Measurements from ENCODE around the gene CALHM4.

DNA sequence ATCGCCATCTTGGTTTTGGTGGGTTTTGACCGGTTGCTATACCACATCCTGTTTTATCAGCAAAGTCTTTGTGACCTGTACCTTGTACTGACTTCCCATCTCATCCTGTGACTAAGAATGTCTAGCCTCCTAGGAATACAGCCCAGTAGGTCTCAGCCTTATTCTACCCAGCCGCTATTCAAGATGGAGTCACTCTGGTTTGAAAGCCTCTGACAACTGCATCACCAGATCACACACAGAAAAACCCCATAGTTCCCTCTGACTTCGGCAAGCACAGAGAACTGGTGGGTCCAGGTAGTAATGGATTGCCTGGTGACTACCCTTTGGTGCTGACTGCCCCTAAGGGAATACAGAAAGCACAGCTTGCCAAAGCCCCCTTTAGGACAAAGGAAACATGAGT, 52.4 kb downstream of the CALHM4 start:
- TF ChIP-seq POLR2AphosphoS5 (IDR thresholded peaks at IDR 0.05) (no peak), POLR2A (IDR thresholded peaks at IDR 0.05) (no peak)
- TF ChIP-seq, protein P1, sequence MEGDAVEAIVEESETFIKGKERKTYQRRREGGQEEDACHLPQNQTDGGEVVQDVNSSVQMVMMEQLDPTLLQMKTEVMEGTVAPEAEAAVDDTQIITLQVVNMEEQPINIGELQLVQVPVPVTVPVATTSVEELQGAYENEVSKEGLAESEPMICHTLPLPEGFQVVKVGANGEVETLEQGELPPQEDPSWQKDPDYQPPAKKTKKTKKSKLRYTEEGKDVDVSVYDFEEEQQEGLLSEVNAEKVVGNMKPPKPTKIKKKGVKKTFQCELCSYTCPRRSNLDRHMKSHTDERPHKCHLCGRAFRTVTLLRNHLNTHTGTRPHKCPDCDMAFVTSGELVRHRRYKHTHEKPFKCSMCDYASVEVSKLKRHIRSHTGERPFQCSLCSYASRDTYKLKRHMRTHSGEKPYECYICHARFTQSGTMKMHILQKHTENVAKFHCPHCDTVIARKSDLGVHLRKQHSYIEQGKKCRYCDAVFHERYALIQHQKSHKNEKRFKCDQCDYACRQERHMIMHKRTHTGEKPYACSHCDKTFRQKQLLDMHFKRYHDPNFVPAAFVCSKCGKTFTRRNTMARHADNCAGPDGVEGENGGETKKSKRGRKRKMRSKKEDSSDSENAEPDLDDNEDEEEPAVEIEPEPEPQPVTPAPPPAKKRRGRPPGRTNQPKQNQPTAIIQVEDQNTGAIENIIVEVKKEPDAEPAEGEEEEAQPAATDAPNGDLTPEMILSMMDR (IDR thresholded peaks at IDR 0.05), result no peak

All from breast epithelium (tissue), 3 donors.